K562 (cell line): Measurements from ENCODE around the gene NF1. TPM values are rescaled to one million over a fixed set of nuclear protein-coding genes. Genes with fewer than 3 reads are reported as not detected.
A peak's percentile ranks its signal among the peaks of the same experiment; 100 is the strongest.

Source experiments
- ATAC-seq: fragments of 200-7000 bp; cut with Tn5 transposase; 3 replicates; pipeline ENCODE4 v1.9.1; 2020; ENCODE audit warnings: moderate library complexity
- BruUV-seq: library from RNA; stranded (reverse); fragments of 400-500 nt; replicated peaks from 2 replicates; lab custom pipeline; 2021; lab: Mats Ljungman, UMichigan
- CTCF ChIA-PET: fragments of 300-600 bp; formaldehyde crosslinking; extraction: SDS; loops from one replicate; lab custom pipeline; 2021; ENCODE audit warnings: low intra/inter-chr PET ratio; lab: Yijun Ruan, JAX
- POLR2A ChIA-PET: fragments of 300-600, 350-650 bp; sonication (Branson Sonifier 250); formaldehyde crosslinking; extraction: SDS; loops from one replicate; lab custom pipeline; 2021; ENCODE audit warnings: antibody characterized with exemption, inconsistent platforms; lab: Yijun Ruan, JAX
- DNase-seq, 4 experiments: peaks; one replicate each; pipeline versions ENCODE4 v3.0.0 to v3.0.0-alpha.2; 2011 to 2018; ENCODE audit warnings: low spot score in 3 of 4, mixed read lengths in 3 of 4; ENCODE audit errors: extremely low read depth in 1 of 4
- FAIRE-seq: peaks from 2 replicates; lab custom pipeline; 2011; peaks lifted over from hg19 to GRCh38; lab: Jason Lieb, UNC
- H2AFZ ChIP-seq: 2 replicates; pipeline ENCODE4 v1.6.0; 2011; ENCODE audit warnings: low read depth, low read length, control low read depth, inconsistent platforms
- H3K27ac ChIP-seq: fragments of 200-600 bp; 3 replicates; pipeline ENCODE4 v1.8.0; 2011; ENCODE audit warnings: low read depth, mild to moderate bottlenecking, control low read depth, inconsistent platforms, low read length, moderate library complexity, mixed read lengths; ENCODE audit errors: extremely low read depth
- H3K27me3 ChIP-seq, 2 experiments: fragments of 300-600 bp in 1 of 2; 2 replicates in 1 of 2; 3 replicates in 1 of 2; pipeline versions ENCODE4 v1.6.0 to v1.8.0; 2011; ENCODE audit warnings: inconsistent platforms in 2 of 2, low read length in 2 of 2, mild to moderate bottlenecking in 1 of 2, mixed read lengths in 1 of 2, moderate library complexity in 1 of 2; ENCODE audit not compliant: control insufficient read depth in 2 of 2, insufficient read depth in 2 of 2
- H3K36me3 ChIP-seq: fragments of 300-600 bp; 3 replicates; pipeline ENCODE4 v1.8.0; 2011; ENCODE audit warnings: mild to moderate bottlenecking, low read length, inconsistent platforms; ENCODE audit not compliant: control insufficient read depth, insufficient read depth
- H3K4me1 ChIP-seq, 2 experiments: fragments of 200-600 bp in 1 of 2; replicated peaks in 1 of 2; 2 replicates in 1 of 2; 3 replicates in 1 of 2; pipeline versions ENCODE4 v1.5.1 to v1.8.0; 2011; ENCODE audit warnings: inconsistent platforms in 2 of 2, low read length in 2 of 2, mild to moderate bottlenecking in 1 of 2, mixed read lengths in 1 of 2, moderate library complexity in 1 of 2; ENCODE audit not compliant: control insufficient read depth in 2 of 2, insufficient read depth in 2 of 2
- H3K4me2 ChIP-seq: 2 replicates; pipeline ENCODE4 v1.6.1; 2011; ENCODE audit warnings: low read length, control low read depth, inconsistent platforms, mixed read lengths; ENCODE audit not compliant: insufficient read depth
- H3K4me3 ChIP-seq: fragments of 200-600 bp; sonication (generic), shearing (Covaris generic); 2 replicates; pipeline ENCODE4 v1.5.1; 2016; ENCODE audit warnings: control low read depth, inconsistent platforms
- H3K79me2 ChIP-seq: fragments of 200-600 bp; 3 replicates; pipeline ENCODE4 v1.8.0; 2011; ENCODE audit warnings: low read length, inconsistent platforms; ENCODE audit not compliant: control insufficient read depth, insufficient read depth
- H3K9ac ChIP-seq, 2 experiments: 2 replicates each; pipeline versions ENCODE4 v1.6.0 to v1.6.1; 2011; ENCODE audit warnings: low read depth in 2 of 2, low read length in 2 of 2, control low read depth in 1 of 2, inconsistent platforms in 1 of 2, mild to moderate bottlenecking in 1 of 2, mixed read lengths in 1 of 2; ENCODE audit not compliant: insufficient read depth in 1 of 2
- H3K9me1 ChIP-seq: one replicate; pipeline ENCODE4 v1.6.0; 2011; ENCODE audit warnings: inconsistent platforms, mild to moderate bottlenecking, low read length, moderate library complexity; ENCODE audit not compliant: control insufficient read depth, insufficient read depth
- H3K9me3 ChIP-seq: replicated peaks from 2 replicates; pipeline ENCODE4 v1.5.1; 2011; ENCODE audit warnings: low read depth, low read length, inconsistent platforms; ENCODE audit not compliant: control insufficient read depth, insufficient read depth
- H4K20me1 ChIP-seq: replicated peaks from 2 replicates; pipeline ENCODE4 v1.6.1; 2011; ENCODE audit warnings: low read length, inconsistent platforms, mixed read lengths; ENCODE audit not compliant: control insufficient read depth, insufficient read depth
- C11orf30 ChIP-seq: fragments of 450-650 bp; IDR thresholded peaks from 2 replicates; pipeline ENCODE4 v1.6.1; 2016; ENCODE audit warnings: low read depth, mild to moderate bottlenecking
- MAFF ChIP-seq: IDR thresholded peaks from 2 replicates; pipeline ENCODE4 v1.6.1; 2012; ENCODE audit warnings: low read length, improper control_type of control experiment
- MAFG ChIP-seq: fragments of 450-650 bp; conservative IDR thresholded peaks from 2 replicates; pipeline ENCODE4 v1.6.1; 2016; ENCODE audit warnings: missing genetic modification characterization, missing compliant biosample characterization
- MCM2 ChIP-seq: fragments of 450-650 bp; IDR thresholded peaks from 2 replicates; pipeline ENCODE4 v1.6.1; 2017; ENCODE audit warnings: low read depth, mild to moderate bottlenecking
- POLR2AphosphoS2 ChIP-seq: IDR thresholded peaks from 2 replicates; pipeline ENCODE4 v1.6.1; 2012; ENCODE audit warnings: low read length, improper control_type of control experiment
- TAF1 ChIP-seq: IDR thresholded peaks from 2 replicates; pipeline ENCODE4 v1.6.1; 2011; ENCODE audit warnings: mild to moderate bottlenecking, low read length, moderate library complexity; ENCODE audit not compliant: insufficient read depth, control insufficient read depth, severe bottlenecking; ENCODE audit errors: extremely low read depth
- XRCC3 ChIP-seq: fragments of 450-650 bp; IDR thresholded peaks from 2 replicates; pipeline ENCODE4 v1.6.1; 2017; ENCODE audit warnings: mild to moderate bottlenecking, moderate library complexity
- ZNF316 ChIP-seq: fragments of 450-650 bp; IDR thresholded peaks from 2 replicates; pipeline ENCODE4 v1.6.1; 2016
- WGBS: fragments of 100-300 bp; shearing (Covaris generic); methylation state at CpG from one replicate; pipeline ENCODE4 v1.1.6; 2016; ENCODE audit warnings: low coverage, mixed read lengths; ENCODE audit not compliant: insufficient coverage; ENCODE audit errors: missing lambda C conversion rate; 5-methylcytosine and 5-hydroxymethylcytosine counted together
- in situ Hi-C: fragments of 300-500 bp; cut with MboI; formaldehyde crosslinking; loops from 4 replicates; pipeline ENCODE4 v1.15.0; 2018; ENCODE audit warnings: inconsistent platforms, mixed read lengths
- intact Hi-C: fragments of 100-400 bp; cut with micrococcal nuclease; formaldehyde crosslinking; loops from 2 replicates; pipeline ENCODE4 v1.14.2; 2022
- polyA plus RNA-seq, 8 experiments: library from polyadenylated mRNA; depleted of rRNA in 4 of 8; stranded (reverse) in 5 of 8; unstranded in 3 of 8; fragments of >200 nt; fragmentation: Nextera tagmentation in 2 of 8; fragmentation: Illumina TruSeq in 1 of 8; extraction: Ambion mirVana in 2 of 8; extraction: Trizol in 1 of 8; gene quantifications; 2 replicates each; pipeline versions ENCODE4 v1.2.1 to v1.2.3, GENCODE V29; 2011 to 2014; ENCODE audit warnings: inconsistent platforms in 1 of 8, missing spikeins in 1 of 8
- total RNA-seq, 7 experiments: library from RNA; depleted of rRNA in 6 of 7; stranded (reverse); fragments of >200 nt in 6 of 7; fragmentation: Illumina TruSeq in 2 of 7; extraction: Trizol in 2 of 7; gene quantifications; 2 replicates each; pipeline versions ENCODE4 v1.2.1 to v1.2.3, GENCODE V29; 2011 to 2021; ENCODE audit warnings: low replicate concordance in 1 of 7
- TF ChIP-seq, protein P1 (sequence below): fragments of 450-650 bp; formaldehyde crosslinking; IDR thresholded peaks from 2 replicates; pipeline ENCODE4 v1.4.0; 2020; ENCODE audit warnings: mild to moderate bottlenecking

NF1 gene
- total and polyA plus RNA-seq, 9 of the 15 experiments (the other 6 are each of a cell fraction or from before 2014, with no cell fraction given): 3.4 to 41.9 (median 24.3) TPM

DNA sequence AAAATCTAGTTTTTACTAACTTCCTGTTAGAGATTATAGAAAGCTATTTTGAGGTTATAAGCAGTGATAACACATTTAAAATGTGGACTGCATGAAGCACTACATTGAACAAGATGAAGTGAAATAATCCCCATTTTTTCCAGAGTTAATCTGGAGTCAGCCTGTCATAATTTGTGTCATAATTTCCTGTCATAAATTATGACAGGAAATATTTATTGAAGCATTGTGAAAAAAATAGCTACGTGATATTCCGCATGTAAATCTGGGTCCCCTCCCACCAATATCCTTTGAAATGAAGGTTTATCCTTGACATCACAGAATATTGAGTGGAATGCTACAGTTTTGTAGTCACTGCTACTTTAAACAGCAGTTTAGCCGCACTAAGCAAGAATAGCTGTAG is 162.2 kb downstream of the NF1 start:
- ATAC-seq: no peak
- Histone ChIP-seq H3K27me3 (no peaks in the 10 kb centered on the region), H3K27ac (no peak overlapping the region), H4K20me1 (no peaks in the 10 kb centered on the region), H3K4me3 (no peak overlapping the region), H3K9me1 (no peaks in the 10 kb centered on the region), H2AFZ (no peak overlapping the region), H3K4me2 (no peak overlapping the region), H3K36me3 (peaks cover 36% of the 10 kb centered on the region; the same call in 2 of the 3 replicates), H3K4me1 (no peaks in the 10 kb centered on the region), H3K9ac (no peak overlapping the region), H3K79me2 (no peaks in the 10 kb centered on the region), H3K9me3 (no peaks in the 10 kb centered on the region)
- in situ Hi-C loops: no loop called here
- 92% methylated on average over 3 of the region's 3 CpGs for WGBS
- intact Hi-C loops: no loop called here
- 0 out of 2 replicates have a peak, but pooled peaks have one; percentile 12 for TF ChIP-seq XRCC3
- TF ChIP-seq, protein P1, sequence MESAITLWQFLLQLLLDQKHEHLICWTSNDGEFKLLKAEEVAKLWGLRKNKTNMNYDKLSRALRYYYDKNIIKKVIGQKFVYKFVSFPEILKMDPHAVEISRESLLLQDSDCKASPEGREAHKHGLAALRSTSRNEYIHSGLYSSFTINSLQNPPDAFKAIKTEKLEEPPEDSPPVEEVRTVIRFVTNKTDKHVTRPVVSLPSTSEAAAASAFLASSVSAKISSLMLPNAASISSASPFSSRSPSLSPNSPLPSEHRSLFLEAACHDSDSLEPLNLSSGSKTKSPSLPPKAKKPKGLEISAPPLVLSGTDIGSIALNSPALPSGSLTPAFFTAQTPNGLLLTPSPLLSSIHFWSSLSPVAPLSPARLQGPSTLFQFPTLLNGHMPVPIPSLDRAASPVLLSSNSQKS: no peak
- no peak for DNase-seq
- ChIA-PET POLR2A (interaction anchor here (0.8 kb wide), 1 partner anchor 27 kb away, joined by 3 read pairs; no protein-coding TSS in a partner anchor), CTCF (no interaction called here)
- no peak for FAIRE-seq
- no TSS peak for BruUV-seq

DNA sequence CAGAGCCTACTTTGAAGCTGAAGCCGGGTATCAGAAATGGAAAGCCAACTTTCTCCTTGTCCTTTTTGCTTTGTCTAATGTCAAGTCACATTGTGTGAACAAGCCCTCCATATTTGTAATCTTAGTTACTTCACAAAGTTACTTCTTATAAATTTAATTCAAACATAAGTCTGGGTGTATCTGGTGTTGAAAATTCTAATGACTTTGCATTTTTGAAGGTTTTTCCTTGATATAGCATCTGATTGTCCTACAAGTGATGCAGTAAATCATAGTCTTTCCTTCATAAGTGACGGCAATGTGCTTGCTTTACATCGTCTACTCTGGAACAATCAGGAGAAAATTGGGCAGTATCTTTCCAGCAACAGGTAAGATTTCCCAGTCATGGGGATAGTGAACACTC is 165.4 kb downstream of the NF1 start:
- DNase-seq: no peak
- BruUV-seq: no TSS peak
- H3K9me1 ChIP-seq: no peaks in the 10 kb centered on the region
- ATAC-seq: no peak
- H3K79me2 ChIP-seq: no peaks in the 10 kb centered on the region
- TF ChIP-seq ZNF316: peak; percentile 65
- TF ChIP-seq MCM2: no peak
- TF ChIP-seq C11orf30: peak; percentile 46
- TF ChIP-seq MAFF: 0 out of 2 replicates have a peak, but pooled peaks have one; percentile 7
- TF ChIP-seq POLR2AphosphoS2: no peak
- no peak for TF ChIP-seq TAF1
- TF ChIP-seq MAFG (tag): peak; percentile 42; the same call in 1 of the 2 replicates
- no peaks in the 10 kb centered on the region for H3K4me1 ChIP-seq
- H3K4me2 ChIP-seq: no peak overlapping the region
- H4K20me1 ChIP-seq: no peaks in the 10 kb centered on the region
- H3K36me3 ChIP-seq: peaks cover 39% of the 10 kb centered on the region; the same call in 2 of the 3 replicates
- 85% methylated on average over 3 of the region's 3 CpGs for WGBS
- intact Hi-C loops (no loop called here), in situ Hi-C loops (no loop called here)
- H3K9ac ChIP-seq: no peak overlapping the region
- ChIA-PET POLR2A (no interaction called here), CTCF (no interaction called here)
- no peak for FAIRE-seq
- H2AFZ ChIP-seq: no peak overlapping the region
- H3K9me3 ChIP-seq: no peaks in the 10 kb centered on the region
- H3K4me3 ChIP-seq: no peak overlapping the region
- no peak overlapping the region for H3K27ac ChIP-seq
- H3K27me3 ChIP-seq: no peaks in the 10 kb centered on the region
